ENCODE data around the gene PDCD7. TPM values are rescaled to one million over a fixed set of nuclear protein-coding genes. Genes with fewer than 3 reads are reported as not detected.
A peak's percentile ranks its signal among the peaks of the same experiment; 100 is the strongest.
"Not testable (repeated sequence)": the region's sequence is repeated elsewhere in the genome, so short reads cannot be mapped to it uniquely, and the experiment has no call there.

The PDCD7 gene
- total RNA-seq, 1 experiment from 2014 or later = 32.9 TPM

DNA sequence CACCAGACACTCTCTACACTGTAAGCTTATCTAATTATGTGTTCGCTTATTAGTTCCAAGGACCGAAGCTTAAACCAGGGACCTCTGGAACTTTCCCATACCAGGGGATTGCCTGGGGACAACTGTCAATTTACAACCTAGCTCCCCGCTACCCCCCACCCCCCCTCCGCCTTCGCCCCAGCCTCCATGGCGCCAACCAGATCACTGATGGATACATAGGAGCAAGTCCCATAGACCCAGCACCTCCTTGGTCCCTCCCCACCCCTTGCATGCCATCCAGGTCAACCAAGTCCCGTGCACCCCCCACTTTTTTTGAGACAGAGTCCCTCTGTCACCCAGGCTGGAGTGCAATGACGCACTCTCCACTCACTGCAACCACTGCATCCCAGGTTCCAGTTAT lies 930 bp upstream of the PDCD7 start:
- no peak for DNase-seq (ENCODE audit: low spot score)
- in situ Hi-C loops (cut with HindIII; ENCODE audit: low sequenced_read_pairs) = no loop called here

DNA sequence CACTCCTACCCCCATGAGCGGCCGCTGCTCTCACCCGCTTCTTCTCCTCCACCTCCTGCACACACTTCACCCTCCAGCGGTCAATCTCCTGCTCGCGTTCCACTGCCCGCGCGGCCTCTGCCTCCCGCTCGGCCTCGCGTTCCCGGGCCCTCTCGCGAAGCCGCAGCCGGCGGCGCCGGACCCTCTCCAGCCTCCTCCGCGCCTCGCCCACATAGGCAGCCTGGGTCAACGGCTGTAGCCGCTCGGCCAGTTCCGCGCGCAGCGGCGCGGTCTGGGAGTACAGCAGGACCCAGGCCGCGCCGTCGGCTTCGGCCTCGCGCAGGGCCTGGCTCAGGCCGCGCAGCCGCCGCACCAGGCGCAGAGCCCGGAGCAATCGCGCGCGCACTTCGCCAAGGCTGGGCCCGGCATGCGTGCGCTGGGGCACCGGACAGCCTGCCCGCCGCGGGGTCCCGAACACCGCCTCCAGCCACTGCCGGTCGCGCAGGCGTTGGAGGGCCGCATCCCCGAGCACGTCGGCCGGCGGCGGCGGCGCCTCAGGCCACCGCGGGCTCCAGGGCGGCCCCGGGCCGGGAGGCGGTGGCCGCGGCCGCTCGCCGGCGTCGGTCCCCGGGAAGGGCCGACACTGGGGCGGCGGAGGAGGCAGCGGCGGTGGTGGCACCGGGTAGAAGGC lies 595 bp downstream of the PDCD7 start:
- DNase-seq (ENCODE audit: low spot score) = peak; percentile 26
- in situ Hi-C loops (cut with HindIII; ENCODE audit: low sequenced_read_pairs) = no loop called here

DNA sequence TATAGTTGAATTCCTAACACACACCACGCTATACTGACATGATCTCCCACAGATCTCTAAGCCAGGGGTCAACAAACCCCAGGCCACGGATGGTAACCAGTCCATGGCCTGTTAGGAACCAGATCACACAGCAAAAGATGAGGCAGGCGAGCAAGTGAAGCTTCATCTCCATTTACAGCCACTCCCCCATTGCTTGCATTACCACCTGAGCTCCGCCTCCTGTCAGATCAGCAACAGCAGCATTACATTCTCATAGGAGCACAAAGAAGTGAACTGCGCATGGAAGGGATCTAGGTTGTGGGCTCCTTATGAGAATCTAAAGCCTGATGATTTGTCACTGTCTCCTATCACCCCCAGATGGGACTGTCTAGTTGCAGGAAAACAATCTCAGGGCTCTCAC lies 2.7 kb downstream of the PDCD7 start:
- in situ Hi-C loops (cut with HindIII; ENCODE audit: low sequenced_read_pairs) = no loop called here
- DNase-seq (ENCODE audit: low spot score) = no peak

DNA sequence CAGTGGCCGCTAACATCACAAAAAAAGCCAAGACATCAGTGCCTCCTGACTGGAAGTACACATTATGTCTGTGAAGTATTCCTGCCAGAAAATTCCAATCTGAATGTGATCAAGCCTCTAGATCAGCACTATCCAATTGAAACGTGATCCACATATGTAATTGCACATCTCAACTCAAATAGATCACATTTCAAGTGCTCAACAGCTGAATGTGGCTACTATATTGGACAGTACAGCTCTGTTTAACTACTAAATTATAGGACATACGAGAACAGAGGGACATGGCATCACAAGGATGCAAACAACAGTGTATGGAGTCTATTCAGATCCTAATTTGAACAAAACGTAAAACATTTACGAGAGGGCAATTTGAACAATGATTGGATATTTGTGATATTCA lies 18.1 kb downstream of the PDCD7 start:
- in situ Hi-C loops (cut with HindIII; ENCODE audit: low sequenced_read_pairs) = no loop called here
- no peak for DNase-seq (ENCODE audit: low spot score)

DNA sequence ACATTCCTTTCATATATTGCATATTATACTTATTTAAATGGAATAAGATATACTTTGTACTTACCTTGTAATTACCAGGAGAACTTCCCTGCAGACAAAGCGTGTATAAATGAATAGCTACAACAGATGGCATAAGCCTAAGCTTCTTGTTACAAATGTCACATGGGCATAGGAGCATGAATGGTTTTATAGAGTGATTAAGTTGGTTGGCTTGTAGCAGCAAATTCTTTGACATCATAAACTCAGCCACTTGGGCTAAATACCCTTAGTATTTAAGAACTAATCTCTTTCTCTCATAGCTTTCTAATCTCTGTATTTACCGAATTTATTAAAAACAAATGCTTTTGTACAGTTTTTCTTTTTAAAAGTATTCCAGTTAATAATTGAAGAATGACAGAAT lies 18.5 kb downstream of the PDCD7 start, which contains the start of gene UBAP1L:
UBAP1L (minus strand) TSS at position 115 of the 400 bp plus-strand sequence. CDS start 8,985 bp downstream, outside the sequence.
- DNase-seq (ENCODE audit: low spot score) = peak; percentile 18
- in situ Hi-C loops (cut with HindIII; ENCODE audit: low sequenced_read_pairs) = no loop called here

DNA sequence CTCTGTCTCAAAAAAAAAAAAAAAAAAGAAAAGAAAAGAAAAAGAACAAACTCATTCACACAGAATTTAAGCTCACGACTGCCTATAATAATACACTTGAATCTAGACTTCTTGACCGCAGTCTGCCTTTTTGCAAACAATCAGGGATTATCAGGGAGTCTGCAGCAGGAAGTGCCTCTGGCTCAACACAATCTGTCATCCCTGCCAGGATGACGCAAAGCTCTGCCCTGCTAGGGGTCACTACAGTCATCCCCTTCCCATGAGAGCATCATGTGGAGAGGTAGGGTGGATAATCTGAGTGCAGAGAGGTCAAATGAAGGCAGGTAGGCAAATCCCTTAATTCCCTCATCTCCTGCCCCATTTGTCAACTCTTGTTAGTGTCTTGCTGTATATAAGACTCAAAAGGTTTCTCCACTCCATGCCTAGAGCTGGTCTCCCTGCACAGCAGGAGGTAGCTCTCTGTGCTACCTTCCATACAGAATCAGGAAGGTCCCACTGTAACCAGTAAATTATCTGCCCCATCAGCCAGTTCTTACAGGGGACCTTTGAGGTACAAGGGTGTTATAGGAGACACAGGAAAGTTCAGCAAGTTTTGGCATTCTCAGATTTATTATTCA lies 22.8 kb downstream of the PDCD7 start:
- DNase-seq (ENCODE audit: low spot score) = no peak
- in situ Hi-C loops (cut with HindIII; ENCODE audit: low sequenced_read_pairs) = no loop called here

DNA sequence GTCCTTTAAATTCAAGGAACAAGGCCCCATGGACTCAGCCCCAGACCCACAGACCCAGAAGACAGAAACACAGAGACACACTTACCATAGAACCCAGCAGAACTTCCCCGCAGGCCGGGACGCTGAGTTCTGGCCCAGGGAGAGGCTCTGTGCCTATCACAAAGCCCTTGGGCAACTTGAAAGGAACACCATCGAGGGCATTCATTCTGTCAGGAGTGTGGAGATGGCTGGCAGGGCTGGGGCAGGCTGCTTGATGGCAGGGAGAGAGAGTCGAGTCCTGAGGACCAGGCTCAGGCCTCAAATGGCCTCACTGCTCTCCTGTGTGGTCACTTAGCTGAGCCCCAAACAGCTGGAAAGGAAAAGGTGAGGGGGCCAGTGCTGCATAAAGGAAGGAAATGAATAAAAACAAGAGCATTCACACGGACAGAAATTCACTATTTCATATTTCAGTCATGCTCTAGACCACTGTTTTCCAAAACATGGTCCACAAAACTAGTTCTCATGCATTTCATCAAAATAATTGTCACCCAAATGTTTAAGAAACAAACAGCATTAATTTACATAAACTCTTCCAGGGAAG lies 27.5 kb downstream of the PDCD7 start:
- in situ Hi-C loops (cut with HindIII; ENCODE audit: low sequenced_read_pairs) = no loop called here
- no peak for DNase-seq (ENCODE audit: low spot score)

DNA sequence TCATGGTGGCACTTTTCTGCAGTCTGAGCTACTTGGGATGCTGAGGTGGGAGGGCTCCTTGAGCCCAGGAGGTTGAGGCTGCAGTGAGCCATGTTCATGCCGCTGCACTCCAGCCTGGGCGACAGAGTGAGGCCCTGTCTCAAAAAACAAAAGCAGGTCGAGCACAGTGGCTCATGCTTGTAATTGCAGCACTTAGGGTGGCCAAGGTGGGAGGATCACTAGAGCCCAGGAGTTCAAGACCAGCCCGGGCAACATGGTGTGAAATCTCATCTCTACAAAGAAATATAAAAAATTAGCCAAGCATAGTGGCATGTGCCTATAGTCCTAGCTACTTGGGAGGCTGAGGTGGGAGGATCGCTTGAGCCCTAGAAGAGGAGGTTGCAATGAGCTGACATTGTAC lies 28.6 kb downstream of the PDCD7 start:
- in situ Hi-C loops (cut with HindIII; ENCODE audit: low sequenced_read_pairs) = no loop called here
- no peak for DNase-seq (ENCODE audit: low spot score)

DNA sequence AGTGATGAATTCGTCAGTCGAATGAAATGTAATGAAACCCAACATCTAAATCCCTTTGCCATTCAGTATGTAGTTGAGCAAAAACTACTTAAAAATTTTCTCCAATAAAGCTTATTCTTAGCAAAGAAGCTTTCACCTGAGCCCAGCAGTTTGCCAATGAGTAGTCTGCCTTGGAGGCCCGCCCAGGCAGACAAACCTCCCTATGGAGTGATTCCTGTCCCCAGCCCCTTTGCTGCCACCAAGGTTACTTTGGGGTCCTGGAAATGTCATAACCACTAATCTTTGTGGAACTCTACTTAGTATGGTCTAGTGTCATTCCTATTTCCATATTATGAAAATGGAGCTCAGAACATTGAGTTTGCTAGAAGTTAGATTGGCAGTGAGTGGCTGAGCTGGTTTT lies 30.7 kb downstream of the PDCD7 start:
- no peak for DNase-seq (ENCODE audit: low spot score)
- in situ Hi-C loops (cut with HindIII; ENCODE audit: low sequenced_read_pairs) = no loop called here

DNA sequence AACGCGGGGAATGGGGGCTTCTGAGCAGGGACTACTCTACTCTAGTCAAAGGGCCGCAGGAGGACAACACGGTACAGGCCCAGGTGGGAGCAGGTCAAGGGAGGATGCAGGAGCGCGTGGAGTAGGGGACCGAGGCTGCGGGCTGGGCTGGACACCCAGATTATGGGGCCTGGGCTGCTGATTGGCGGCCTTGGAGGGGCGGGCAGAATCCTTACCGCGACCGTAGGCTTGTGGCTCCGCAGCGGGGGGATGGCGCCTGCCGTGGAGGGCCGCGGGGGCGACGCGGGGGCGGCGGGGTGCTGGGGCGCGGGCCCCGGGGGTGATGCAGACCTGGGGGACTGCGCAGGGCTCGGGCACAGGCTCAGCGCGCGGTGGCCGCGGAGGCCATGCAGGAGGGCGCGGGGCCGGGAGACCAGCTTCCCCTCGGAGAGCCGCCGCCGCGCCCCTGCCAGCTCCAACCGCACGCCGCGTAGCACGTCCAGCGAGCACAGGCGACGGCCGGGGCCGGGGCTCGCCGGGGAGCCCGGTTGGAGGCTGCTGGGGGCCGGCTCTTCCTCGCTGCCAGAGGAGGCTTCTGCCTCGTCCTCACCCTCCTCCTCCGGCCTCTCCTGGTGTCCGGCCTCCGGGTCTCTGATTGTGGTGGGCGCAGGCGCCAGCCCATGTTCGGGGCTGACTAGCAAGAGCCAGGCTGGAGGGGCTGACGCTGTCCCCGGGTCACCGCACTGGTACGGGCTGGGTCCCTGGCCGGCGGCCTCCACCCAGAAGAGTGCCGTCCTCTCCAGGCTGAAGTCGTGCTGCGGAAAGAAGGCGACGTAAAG lies 31.5 kb downstream of the PDCD7 start:
- no peak for DNase-seq (ENCODE audit: low spot score)
- in situ Hi-C loops (cut with HindIII; ENCODE audit: low sequenced_read_pairs) = no loop called here

DNA sequence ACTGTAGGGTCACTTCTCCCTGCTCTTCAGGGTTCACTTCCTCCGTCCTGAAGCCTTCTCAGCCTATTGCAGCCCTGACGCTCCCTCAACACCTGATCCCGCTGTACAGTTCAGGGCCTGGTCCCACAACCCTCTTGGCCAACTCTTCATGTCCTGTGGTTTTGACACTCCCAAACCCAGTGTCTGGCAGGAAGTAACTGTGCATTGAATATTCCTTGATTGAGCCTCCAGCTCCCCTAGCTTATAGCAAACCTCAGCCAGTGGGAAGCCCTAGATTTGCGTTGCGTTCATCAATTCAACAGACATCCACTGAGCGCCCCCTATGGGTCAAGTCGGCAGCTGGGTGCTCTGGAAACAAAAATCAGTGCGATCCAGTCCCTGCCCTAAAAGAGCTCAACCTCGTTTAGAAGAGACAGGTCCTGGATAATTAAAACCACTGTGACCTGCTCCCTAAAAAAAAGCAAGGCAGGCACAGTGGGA lies 32.2 kb downstream of the PDCD7 start:
- peak; percentile 76 for DNase-seq (ENCODE audit: low spot score)
- in situ Hi-C loops (cut with HindIII; ENCODE audit: low sequenced_read_pairs) = no loop called here

DNA sequence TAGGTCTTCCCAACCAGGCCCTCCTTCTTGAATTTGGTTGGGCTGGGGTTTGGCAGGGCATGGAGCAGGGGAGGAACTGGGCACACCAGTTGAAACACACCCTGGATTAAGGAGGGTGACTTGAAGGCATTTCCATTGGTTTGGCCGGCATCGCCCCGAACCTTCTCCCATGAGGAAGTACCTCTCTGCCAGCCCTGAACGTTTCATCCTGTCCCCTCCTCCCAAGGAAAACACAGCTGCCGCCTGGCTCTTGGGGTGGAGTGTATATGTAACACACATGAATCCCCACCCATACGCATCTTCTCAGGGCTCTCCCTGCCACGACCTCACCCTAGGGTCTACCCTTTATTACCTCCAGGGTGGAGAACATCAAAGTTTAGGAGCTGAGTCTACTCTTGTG lies 33.2 kb downstream of the PDCD7 start:
- DNase-seq (ENCODE audit: low spot score) = no peak
- in situ Hi-C loops (cut with HindIII; ENCODE audit: low sequenced_read_pairs) = no loop called here

DNA sequence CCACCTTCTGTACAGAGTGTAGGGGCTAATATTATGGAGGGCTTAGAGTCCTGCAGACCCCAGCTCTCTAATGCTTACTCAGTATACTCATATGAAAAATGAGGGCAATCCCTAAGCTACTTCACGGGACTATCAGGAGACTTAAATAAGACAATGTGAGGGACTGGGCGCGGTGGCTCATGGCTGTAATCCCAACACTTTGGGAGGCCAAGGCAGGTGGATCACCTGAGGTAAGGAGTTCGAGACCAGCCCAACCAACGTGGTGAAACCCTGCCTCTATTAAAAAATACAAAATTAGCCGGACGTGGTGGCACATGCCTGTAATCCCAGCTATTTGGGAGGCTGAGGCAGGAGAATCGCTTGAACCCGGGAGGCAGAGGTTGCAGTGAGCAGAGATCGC lies 33.8 kb downstream of the PDCD7 start:
- DNase-seq (ENCODE audit: low spot score); in situ Hi-C loops (cut with HindIII; ENCODE audit: low sequenced_read_pairs): not testable (repeated sequence)

DNA sequence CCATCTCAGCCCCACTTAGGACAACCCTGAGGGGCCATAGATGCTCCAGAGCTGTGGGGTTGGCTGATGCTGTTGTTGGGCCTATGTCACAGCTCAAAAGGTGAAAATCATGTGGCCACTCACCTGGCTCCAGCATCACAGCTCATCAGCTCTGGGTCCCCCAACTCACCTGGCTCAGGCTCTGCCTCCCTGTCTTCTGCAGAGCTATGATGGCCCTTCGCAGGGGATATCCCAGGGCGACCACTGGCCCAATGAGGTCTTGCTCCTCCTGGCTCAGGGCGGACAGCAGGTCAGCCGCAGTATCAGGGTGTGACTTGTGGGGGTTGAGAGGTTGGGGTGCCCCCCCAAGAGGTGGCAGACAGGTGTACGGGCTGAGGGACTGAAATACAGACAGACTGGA lies 34.3 kb downstream of the PDCD7 start:
- in situ Hi-C loops (cut with HindIII; ENCODE audit: low sequenced_read_pairs) = no loop called here
- no peak for DNase-seq (ENCODE audit: low spot score)

DNA sequence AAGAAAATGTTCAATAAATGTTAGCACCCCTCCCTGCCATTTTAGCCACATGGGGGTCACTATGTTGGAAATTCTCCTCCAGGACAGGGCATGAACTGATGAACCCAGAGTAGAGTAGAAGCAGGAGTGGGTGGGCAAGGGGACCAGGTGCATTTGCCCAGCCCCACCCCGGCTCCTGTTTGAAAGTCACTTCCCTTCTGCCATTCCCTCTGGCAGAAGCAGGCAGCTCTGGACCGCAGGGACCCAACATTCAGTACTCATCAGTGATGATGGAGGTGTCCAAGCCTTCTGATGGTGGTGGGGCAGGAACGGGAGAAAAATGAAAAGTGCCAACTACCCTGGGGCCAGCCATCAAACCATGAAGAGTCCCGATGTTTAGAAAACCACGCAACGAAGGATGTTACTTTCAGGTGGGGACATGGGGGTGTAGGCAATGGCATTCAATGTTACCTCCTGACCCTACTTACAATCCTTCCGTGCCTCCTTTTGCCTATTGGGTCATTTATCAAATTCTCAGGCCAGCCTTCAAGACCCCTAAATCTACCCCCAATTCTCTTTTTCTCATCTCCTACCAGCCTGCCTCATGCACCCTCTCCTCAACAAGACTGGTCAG lies 35.9 kb downstream of the PDCD7 start:
- in situ Hi-C loops (cut with HindIII; ENCODE audit: low sequenced_read_pairs) = no loop called here
- DNase-seq (ENCODE audit: low spot score) = no peak

DNA sequence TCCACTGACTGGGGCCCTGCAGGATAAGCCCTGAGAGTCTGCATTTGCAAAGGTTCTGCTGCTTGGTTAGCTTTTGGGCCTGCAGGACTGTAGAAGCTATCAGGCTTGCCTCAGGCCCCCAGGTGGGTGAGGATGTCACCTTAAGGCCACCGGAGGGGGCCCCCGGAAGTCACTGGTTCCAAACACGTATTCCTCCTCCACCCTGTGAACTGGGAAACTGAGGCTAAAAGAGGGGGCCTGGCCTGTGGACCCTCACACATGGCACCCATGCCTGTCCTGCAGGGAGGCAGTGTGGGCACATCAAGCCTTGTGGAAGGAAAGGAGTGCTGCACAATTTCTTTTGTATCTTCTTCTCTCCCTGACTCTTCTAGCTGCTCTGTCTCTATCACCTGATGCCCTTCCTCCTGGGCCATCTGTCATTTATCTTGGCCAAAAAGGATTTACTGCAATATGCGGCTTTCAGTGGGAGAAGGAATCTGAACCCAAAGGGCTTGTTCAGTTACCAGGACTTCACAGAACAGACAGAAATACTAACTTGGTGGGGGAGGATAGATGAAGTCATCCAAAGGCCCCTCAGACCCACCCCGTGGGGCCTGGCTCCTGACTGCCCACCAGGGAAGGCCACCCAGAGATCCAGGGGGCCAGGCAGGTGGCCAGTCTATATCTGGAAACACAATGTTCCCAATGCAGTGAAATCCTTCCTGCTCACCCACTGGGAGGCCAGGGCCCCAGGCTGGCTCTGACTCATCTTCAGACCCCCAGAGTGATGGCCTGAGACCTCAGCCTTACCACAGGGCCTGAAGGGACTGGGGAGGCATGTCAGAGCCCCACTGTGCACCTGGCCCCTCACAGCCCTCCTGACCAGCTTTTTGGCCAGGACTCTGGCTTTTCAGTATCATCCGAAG lies 36.9 kb downstream of the PDCD7 start:
- peak; percentile 91 for DNase-seq (ENCODE audit: low spot score)
- in situ Hi-C loops (cut with HindIII; ENCODE audit: low sequenced_read_pairs) = no loop called here

DNA sequence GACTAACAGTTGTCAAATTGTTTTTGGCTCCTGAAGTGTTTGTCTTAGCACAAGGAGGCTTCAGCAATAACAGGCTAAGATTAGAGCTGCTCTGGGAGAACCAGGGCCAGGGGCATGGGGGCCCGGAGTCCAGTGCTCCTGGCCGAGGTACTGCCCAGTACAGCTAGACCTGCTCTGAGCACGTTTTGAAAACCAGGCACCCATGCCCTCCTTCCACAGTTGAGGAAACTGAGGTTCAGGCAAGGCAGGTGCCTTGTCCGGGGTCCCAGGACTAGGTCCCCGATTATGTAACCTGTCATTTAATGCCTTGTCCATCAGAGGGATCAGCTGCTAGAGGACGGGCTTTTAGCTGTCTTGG lies 37.9 kb downstream of the PDCD7 start:
- in situ Hi-C loops (cut with HindIII; ENCODE audit: low sequenced_read_pairs) = no loop called here

DNA sequence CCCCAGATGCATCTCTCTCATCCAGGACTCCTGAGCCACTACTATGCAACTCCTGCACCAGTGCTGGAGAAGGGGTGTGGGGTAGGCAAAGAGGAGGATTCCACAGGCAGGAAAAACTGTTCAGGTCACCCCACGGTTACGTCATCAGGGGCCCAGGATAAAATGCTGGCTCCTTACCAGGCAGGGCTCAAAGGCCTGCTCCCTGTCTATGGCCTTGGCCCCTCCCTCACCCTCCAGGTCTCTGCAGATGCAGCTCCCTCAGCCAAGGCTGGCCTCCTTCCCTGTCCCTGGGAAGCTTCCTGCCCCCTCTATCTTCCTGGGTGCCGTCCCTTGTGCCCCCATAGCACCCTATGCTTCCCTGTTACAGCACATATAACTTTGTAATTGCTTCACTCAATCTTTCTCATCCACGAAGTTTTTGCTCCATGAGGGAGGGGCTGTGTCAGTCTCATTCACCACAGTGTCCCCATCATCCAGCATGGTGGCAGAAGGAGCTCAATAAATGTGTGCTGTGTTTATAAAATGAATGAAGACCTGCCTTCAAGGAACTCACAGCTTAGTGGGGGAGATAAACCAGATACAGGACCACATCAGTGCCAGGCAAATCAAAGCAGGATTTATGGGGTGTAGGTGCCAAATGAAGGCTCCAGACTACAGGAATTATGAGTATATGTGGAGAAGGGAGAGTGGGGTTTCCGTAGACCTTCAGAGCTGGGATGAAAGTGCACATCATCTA lies 38.4 kb downstream of the PDCD7 start:
- in situ Hi-C loops (cut with HindIII; ENCODE audit: low sequenced_read_pairs) = no loop called here
- DNase-seq (ENCODE audit: low spot score) = no peak

More for the DNA sequence above, 37.9 kb downstream of the PDCD7 start:
- DNase-seq (ENCODE audit: low spot score) = no peak

Measured in G401 (cell line).